Activated T-helper 1 cell treated with anti-CD3 and anti-CD28 coated beads, Interleukin-12 subunit alpha, Interleukin-12 subunit beta, Interleukin-2, Interleukin-4 antibody, amounts not matched to agents 30 ng/mL and 10 ng/mL and 1 ng/mL, durations not matched to agents 14 hours and 24 hours and 36 hours (primary cell): ENCODE results near the gene HHIPL2. TPM values are rescaled to one million over a fixed set of nuclear protein-coding genes. Genes with fewer than 3 reads are reported as not detected.
"Not testable (repeated sequence)": the region's sequence is repeated elsewhere in the genome, so short reads cannot be mapped to it uniquely, and the experiment has no call there.

ENCODE experiments used
- DNase-seq: peaks from one replicate; pipeline ENCODE4 v3.0.0; 2021; ENCODE audit warnings: low spot score
- H3K27ac Mint-ChIP-seq: one replicate; pipeline ENCODE4 v1.8.0; 2021; ENCODE audit warnings: mild to moderate bottlenecking, mixed read lengths
- H3K27me3 Mint-ChIP-seq: one replicate; pipeline ENCODE4 v1.8.0; 2022; ENCODE audit warnings: mild to moderate bottlenecking, moderate library complexity, mixed read lengths; ENCODE audit not compliant: insufficient read depth
- H3K36me3 Mint-ChIP-seq: one replicate; pipeline ENCODE4 v1.8.0; 2021; ENCODE audit warnings: low read depth, mixed read lengths
- H3K4me1 Mint-ChIP-seq: one replicate; pipeline ENCODE4 v1.8.0; 2021; ENCODE audit warnings: low read depth, mixed read lengths
- H3K4me3 Mint-ChIP-seq: one replicate; pipeline ENCODE4 v1.8.0; 2021; ENCODE audit warnings: mild to moderate bottlenecking, moderate library complexity, mixed read lengths
- H3K9me3 Mint-ChIP-seq: one replicate; pipeline ENCODE4 v1.8.0; 2021; ENCODE audit warnings: mixed read lengths
- intact Hi-C: fragments of 100-400 bp; cut with micrococcal nuclease; formaldehyde crosslinking; loops from one replicate; pipeline ENCODE4 v1.15.1; 2024
- total RNA-seq: library from RNA; stranded (reverse); gene quantifications from 2 replicates; pipeline ENCODE4 v1.2.3, GENCODE V29; 2022

The HHIPL2 gene
- total RNA-seq, 1 donor from 2014 or later = 0.16 TPM

DNA sequence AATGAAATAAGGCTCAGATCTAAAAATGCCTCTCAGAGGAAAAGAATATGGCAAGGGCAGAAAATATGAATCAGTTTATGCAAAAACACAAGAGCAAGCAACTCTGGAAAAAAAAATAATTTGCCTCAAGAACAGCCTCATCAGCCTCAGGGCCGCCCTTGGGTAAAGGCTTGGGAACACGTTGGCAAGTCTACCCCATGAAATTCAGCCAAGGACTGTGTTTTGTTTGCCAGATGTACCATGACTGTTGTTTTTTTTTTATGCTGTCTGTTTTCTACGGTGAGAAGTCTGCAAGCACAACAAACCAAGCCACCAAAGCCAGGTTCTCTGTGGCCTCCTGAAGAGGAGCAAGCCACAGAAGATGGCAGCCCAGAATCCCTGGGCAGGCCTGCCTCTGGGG, 18.0 kb downstream of the HHIPL2 start:
- intact Hi-C loops = no loop called here
- H3K27me3 Mint-ChIP-seq = peaks cover 7% of the 10 kb centered on the region
- no peak overlapping the region for H3K4me3 Mint-ChIP-seq
- H3K27ac Mint-ChIP-seq = no peak overlapping the region
- H3K4me1 Mint-ChIP-seq = no peaks in the 10 kb centered on the region
- H3K36me3 Mint-ChIP-seq = no peaks in the 10 kb centered on the region
- H3K9me3 Mint-ChIP-seq = no peaks in the 10 kb centered on the region
- DNase-seq = no peak

- intact Hi-C loops = no loop called here
- peaks cover 9% of the 10 kb centered on the region for H3K27me3 Mint-ChIP-seq
- H3K36me3 Mint-ChIP-seq = no peaks in the 10 kb centered on the region
- no peak for DNase-seq
- no peaks in the 10 kb centered on the region for H3K9me3 Mint-ChIP-seq
- no peaks in the 10 kb centered on the region for H3K4me1 Mint-ChIP-seq
- H3K4me3 Mint-ChIP-seq = no peak overlapping the region
- H3K27ac Mint-ChIP-seq = no peak overlapping the region
Observed at GRCh38 chr1:222529181-222529580, 18.7 kb downstream of the HHIPL2 start.

- intact Hi-C loops = no loop called here
- no peak overlapping the region for H3K27ac Mint-ChIP-seq
- no peak overlapping the region for H3K4me3 Mint-ChIP-seq
- H3K36me3 Mint-ChIP-seq = no peaks in the 10 kb centered on the region
- no peaks in the 10 kb centered on the region for H3K4me1 Mint-ChIP-seq
- peaks cover 4% of the 10 kb centered on the region for H3K27me3 Mint-ChIP-seq
- H3K9me3 Mint-ChIP-seq = no peaks in the 10 kb centered on the region
- DNase-seq = no peak
Observed at GRCh38 chr1:222525951-222526350, 22.0 kb downstream of the HHIPL2 start.

GRCh38 chr1:222523852-222524251, 24.1 kb downstream of the HHIPL2 start:
- no peak overlapping the region for H3K27ac Mint-ChIP-seq
- H3K9me3 Mint-ChIP-seq = no peaks in the 10 kb centered on the region
- intact Hi-C loops = no loop called here
- no peak for DNase-seq
- H3K4me1 Mint-ChIP-seq = no peaks in the 10 kb centered on the region
- no peak overlapping the region for H3K4me3 Mint-ChIP-seq
- H3K36me3 Mint-ChIP-seq = no peaks in the 10 kb centered on the region
- H3K27me3 Mint-ChIP-seq = peaks cover 4% of the 10 kb centered on the region

DNA sequence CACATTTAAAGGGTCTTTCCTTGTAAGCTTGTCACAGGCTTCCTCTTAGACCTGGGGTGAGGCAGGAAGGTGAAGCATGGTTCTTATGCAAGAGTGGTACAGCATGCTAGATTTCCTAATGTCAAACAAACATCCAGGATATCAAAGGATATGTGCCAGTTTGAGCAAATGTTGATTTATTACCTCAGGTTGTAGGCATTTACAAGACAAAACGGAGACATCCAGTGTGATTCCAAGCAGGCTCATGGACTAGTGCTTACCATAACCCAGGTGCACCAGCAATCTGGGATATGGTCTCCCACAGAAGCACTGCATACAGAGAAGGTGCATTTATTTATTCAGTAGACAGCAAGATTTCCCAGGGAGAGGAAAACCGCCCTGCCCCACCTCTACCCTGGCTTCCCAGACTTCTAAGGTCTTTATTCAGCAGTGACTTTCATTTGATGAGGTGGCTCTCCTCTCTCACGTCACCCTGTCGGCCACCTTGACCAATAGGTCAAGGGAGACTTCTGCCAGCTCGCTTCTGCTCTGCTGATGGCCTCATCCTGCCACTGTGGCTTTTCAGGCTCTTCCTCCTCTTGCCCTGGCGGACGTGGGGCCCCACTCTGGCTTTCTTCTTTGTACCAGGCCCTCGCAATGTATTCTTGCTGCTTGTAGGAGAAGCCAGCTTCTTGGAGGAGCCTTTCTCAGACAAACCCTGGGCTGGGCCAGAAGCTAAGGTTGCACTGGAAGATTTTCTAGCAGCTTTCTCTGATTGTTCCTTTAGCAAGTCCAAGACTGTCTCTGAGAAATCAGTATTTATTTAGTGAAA, 25.6 kb downstream of the HHIPL2 start:
- Mint-ChIP-seq H3K27ac (no peak overlapping the region), H3K4me1 (no peaks in the 10 kb centered on the region), H3K9me3 (no peaks in the 10 kb centered on the region), H3K36me3 (no peaks in the 10 kb centered on the region), H3K4me3 (no peak overlapping the region), H3K27me3 (peaks cover 4% of the 10 kb centered on the region)
- DNase-seq = no peak
- intact Hi-C loops = no loop called here

GRCh38 chr1:222521299-222522104, 26.4 kb downstream of the HHIPL2 start:
- no peaks in the 10 kb centered on the region for H3K4me1 Mint-ChIP-seq
- peaks cover 2% of the 10 kb centered on the region for H3K27me3 Mint-ChIP-seq
- DNase-seq = no peak
- intact Hi-C loops = no loop called here
- H3K27ac Mint-ChIP-seq = no peak overlapping the region
- no peaks in the 10 kb centered on the region for H3K36me3 Mint-ChIP-seq
- no peak overlapping the region for H3K4me3 Mint-ChIP-seq
- H3K9me3 Mint-ChIP-seq = no peaks in the 10 kb centered on the region

DNA sequence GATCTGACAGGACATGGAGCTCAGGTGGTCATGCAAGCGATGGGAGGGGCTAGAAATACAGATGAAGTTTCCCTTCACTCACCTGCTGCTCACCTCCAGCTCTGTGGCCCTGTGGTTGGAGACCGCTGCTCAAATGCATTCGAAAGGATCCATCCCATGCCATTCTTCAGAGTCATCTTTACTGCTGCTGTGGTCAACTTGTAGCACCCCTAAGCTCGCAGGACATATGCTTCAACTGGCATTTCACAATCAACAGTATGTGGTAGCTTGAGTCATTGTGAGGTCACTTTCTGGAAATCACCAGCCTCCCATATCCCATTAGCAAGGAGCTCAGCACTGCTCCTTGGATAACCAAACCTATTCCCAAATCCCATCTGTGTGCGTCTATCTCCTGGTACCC, 58.4 kb downstream of the HHIPL2 start:
- H3K27ac Mint-ChIP-seq, H3K4me1 Mint-ChIP-seq, H3K9me3 Mint-ChIP-seq, H3K36me3 Mint-ChIP-seq, intact Hi-C loops, H3K4me3 Mint-ChIP-seq, H3K27me3 Mint-ChIP-seq, DNase-seq: not testable (repeated sequence)

GRCh38 chr1:222487774-222488173, 60.1 kb downstream of the HHIPL2 start:
- H3K4me3 Mint-ChIP-seq, H3K36me3 Mint-ChIP-seq, intact Hi-C loops, DNase-seq, H3K27ac Mint-ChIP-seq, H3K9me3 Mint-ChIP-seq, H3K4me1 Mint-ChIP-seq, H3K27me3 Mint-ChIP-seq: not testable (repeated sequence)

DNA sequence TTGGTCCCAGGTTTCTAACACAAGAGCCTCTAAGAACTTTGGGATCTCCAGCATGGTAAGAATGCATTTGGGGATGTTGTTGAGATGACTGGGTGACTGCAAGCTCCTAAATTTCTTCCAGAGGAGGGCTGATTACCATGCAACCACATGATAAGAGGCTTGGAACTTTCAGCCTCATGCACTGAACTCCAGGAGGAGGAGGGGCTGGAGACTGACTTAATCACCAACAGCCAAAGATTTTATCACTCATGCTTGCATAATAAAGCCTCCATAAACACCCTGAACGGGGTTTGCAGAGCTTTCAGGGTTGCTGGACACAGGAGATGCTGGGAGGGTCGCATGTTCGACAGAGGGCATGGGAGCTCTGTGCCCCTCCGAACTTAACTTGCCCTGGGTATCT, 63.9 kb downstream of the HHIPL2 start:
- H3K9me3 Mint-ChIP-seq, H3K36me3 Mint-ChIP-seq, H3K4me1 Mint-ChIP-seq, intact Hi-C loops, H3K27ac Mint-ChIP-seq, DNase-seq, H3K4me3 Mint-ChIP-seq, H3K27me3 Mint-ChIP-seq: not testable (repeated sequence)

GRCh38 chr1:222479567-222479966, 68.3 kb downstream of the HHIPL2 start:
- H3K4me3 Mint-ChIP-seq, intact Hi-C loops, H3K9me3 Mint-ChIP-seq, H3K27ac Mint-ChIP-seq, H3K36me3 Mint-ChIP-seq, DNase-seq, H3K4me1 Mint-ChIP-seq, H3K27me3 Mint-ChIP-seq: not testable (repeated sequence)

- H3K27me3 Mint-ChIP-seq, H3K4me1 Mint-ChIP-seq, intact Hi-C loops, H3K9me3 Mint-ChIP-seq, H3K36me3 Mint-ChIP-seq, H3K27ac Mint-ChIP-seq, H3K4me3 Mint-ChIP-seq, DNase-seq: not testable (repeated sequence)
Observed at GRCh38 chr1:222476436-222476835, 71.5 kb downstream of the HHIPL2 start.

- H3K27ac Mint-ChIP-seq, H3K27me3 Mint-ChIP-seq, H3K4me3 Mint-ChIP-seq: not testable (repeated sequence)
Observed at GRCh38 chr1:222473717-222474116, 74.2 kb downstream of the HHIPL2 start.

GRCh38 chr1:222472776-222473540, 74.9 kb downstream of the HHIPL2 start:
- H3K4me1 Mint-ChIP-seq, intact Hi-C loops: not testable (repeated sequence)

More at GRCh38 chr1:222473717-222474116, 74.2 kb downstream of the HHIPL2 start:
- H3K9me3 Mint-ChIP-seq, intact Hi-C loops, H3K4me1 Mint-ChIP-seq, H3K36me3 Mint-ChIP-seq, DNase-seq: not testable (repeated sequence)

More at GRCh38 chr1:222472776-222473540, 74.9 kb downstream of the HHIPL2 start:
- H3K27ac Mint-ChIP-seq, H3K27me3 Mint-ChIP-seq, DNase-seq, H3K9me3 Mint-ChIP-seq, H3K4me3 Mint-ChIP-seq, H3K36me3 Mint-ChIP-seq: not testable (repeated sequence)
